Neural progenitor cell (in vitro differentiated cells): ENCODE data around the gene DCDC2.

Source experiments
- CTCF ChIP-seq: fragments of 200-600 bp; sonication (generic); IDR thresholded peaks from 2 replicates; pipeline ENCODE4 v1.5.1; 2017; ENCODE audit warnings: antibody characterized with exemption, mild to moderate bottlenecking
- EZH2 ChIP-seq: fragments of 200-600 bp; sonication (generic); IDR thresholded peaks from 2 replicates; pipeline ENCODE4 v1.6.1; 2017; ENCODE audit warnings: antibody characterized with exemption, mild to moderate bottlenecking, moderate library complexity
- EZH2phosphoT487 ChIP-seq: fragments of 200-600 bp; sonication (generic); IDR thresholded peaks from 2 replicates; pipeline ENCODE4 v1.6.1; 2017; ENCODE audit warnings: antibody characterized with exemption

- TF ChIP-seq CTCF: no peak
- no peak for TF ChIP-seq EZH2
- TF ChIP-seq EZH2phosphoT487: no peak
Observed at GRCh38 chr6:24272553-24272952, 85.3 kb downstream of the DCDC2 start.
